ENCODE data around the gene YBX2.

Gene YBX2

GRCh38 chr17:7241783-7242716 lies 52.4 kb downstream of the YBX2 start, which contains the start of gene GABARAP:
GABARAP (minus strand) TSS chr17:7242449; CDS start chr17:7242330, 119 bp downstream.
- peak; percentile 91 for DNase-seq

- no peak for DNase-seq
These were observed 53.2 kb downstream of the YBX2 start for GRCh38 chr17:7241090-7241733.

- no peak for DNase-seq
These were observed 54.1 kb downstream of the YBX2 start for GRCh38 chr17:7240375-7240774.

GRCh38 chr17:7239091-7240027 lies 55.1 kb downstream of the YBX2 start, which contains the start of gene PHF23:
PHF23 (minus strand) TSS chr17:7239457; CDS start chr17:7239279, 178 bp downstream.
- DNase-seq: peak; percentile 100

GRCh38 chr17:7238420-7239090 lies 55.9 kb downstream of the YBX2 start:
- no peak for DNase-seq

Data from SHP77 treated with DMSO at 0.1 percent for 48 hours (cell line).